SJSA1 (cell line): ENCODE results near the gene SPAST. TPM values are rescaled to one million over a fixed set of nuclear protein-coding genes. Genes with fewer than 3 reads are reported as not detected.
"Not testable (repeated sequence)": the region's sequence is repeated elsewhere in the genome, so short reads cannot be mapped to it uniquely, and the experiment has no call there.

ENCODE experiments used
- DNase-seq, 2 experiments: peaks; one replicate each; pipeline ENCODE4 v3.0.0-alpha.2; 2015 to 2020; ENCODE audit warnings: low spot score in 2 of 2, low read depth in 1 of 2
- H3K27ac ChIP-seq: fragments of 250-450 bp; sonication (Bioruptor Pico); 2 replicates; pipeline ENCODE4 v1.5.1; 2020; ENCODE audit warnings: mild to moderate bottlenecking, moderate library complexity
- H3K27me3 ChIP-seq: fragments of 250-450 bp; sonication (Bioruptor Pico); replicated peaks from 2 replicates; pipeline ENCODE4 v1.5.1; 2020; ENCODE audit warnings: mild to moderate bottlenecking, moderate library complexity
- H3K36me3 ChIP-seq: fragments of 250-450 bp; sonication (Bioruptor Pico); 2 replicates; pipeline ENCODE4 v1.5.1; 2020; ENCODE audit warnings: mild to moderate bottlenecking
- H3K4me1 ChIP-seq: fragments of 250-450 bp; sonication (Bioruptor Pico); replicated peaks from 2 replicates; pipeline ENCODE4 v1.6.1; 2021; ENCODE audit warnings: mild to moderate bottlenecking
- H3K4me3 ChIP-seq: fragments of 250-450 bp; sonication (Bioruptor Pico); 2 replicates; pipeline ENCODE4 v1.5.1; 2020; ENCODE audit warnings: mild to moderate bottlenecking
- H3K9me3 ChIP-seq: fragments of 250-450 bp; sonication (Bioruptor Pico); replicated peaks from 2 replicates; pipeline ENCODE4 v1.5.1; 2020; ENCODE audit warnings: mild to moderate bottlenecking
- total RNA-seq: library from RNA; depleted of rRNA; stranded (reverse); fragments of >200 nt; shearing (Covaris generic); gene quantifications from 2 replicates; pipeline ENCODE4 v1.2.3, GENCODE V29; 2014

Gene SPAST
- total RNA-seq, 1 experiment from 2014 or later, result 16.7 TPM

GRCh38 chr2:32064713-32065112, 1.4 kb downstream of the SPAST start:
- H3K36me3 ChIP-seq, result peaks cover 4% of the 10 kb centered on the region; the same call in 1 of the 2 replicates
- H3K9me3 ChIP-seq, result no peaks in the 10 kb centered on the region
- DNase-seq, result no peak
- no peaks in the 10 kb centered on the region for H3K27me3 ChIP-seq
- H3K4me1 ChIP-seq, result no peaks in the 10 kb centered on the region; the same call in 1 of the 2 replicates
- no peak overlapping the region for H3K27ac ChIP-seq
- H3K4me3 ChIP-seq, result peak overlapping the region; percentile 71

GRCh38 chr2:32067549-32067948, 4.2 kb downstream of the SPAST start:
- H3K36me3 ChIP-seq, result peaks cover 4% of the 10 kb centered on the region; the same call in 1 of the 2 replicates
- DNase-seq, result no peak
- no peaks in the 10 kb centered on the region for H3K9me3 ChIP-seq
- H3K27me3 ChIP-seq, result no peaks in the 10 kb centered on the region
- no peak overlapping the region for H3K4me3 ChIP-seq
- H3K27ac ChIP-seq, result no peak overlapping the region
- no peaks in the 10 kb centered on the region; the same call in 1 of the 2 replicates for H3K4me1 ChIP-seq

GRCh38 chr2:32074134-32074506, 10.8 kb downstream of the SPAST start:
- no peak overlapping the region for H3K4me3 ChIP-seq
- DNase-seq, result no peak
- H3K9me3 ChIP-seq, result no peaks in the 10 kb centered on the region
- no peaks in the 10 kb centered on the region; the same call in 1 of the 2 replicates for H3K36me3 ChIP-seq
- no peaks in the 10 kb centered on the region for H3K4me1 ChIP-seq
- no peak overlapping the region for H3K27ac ChIP-seq
- no peaks in the 10 kb centered on the region for H3K27me3 ChIP-seq

DNA sequence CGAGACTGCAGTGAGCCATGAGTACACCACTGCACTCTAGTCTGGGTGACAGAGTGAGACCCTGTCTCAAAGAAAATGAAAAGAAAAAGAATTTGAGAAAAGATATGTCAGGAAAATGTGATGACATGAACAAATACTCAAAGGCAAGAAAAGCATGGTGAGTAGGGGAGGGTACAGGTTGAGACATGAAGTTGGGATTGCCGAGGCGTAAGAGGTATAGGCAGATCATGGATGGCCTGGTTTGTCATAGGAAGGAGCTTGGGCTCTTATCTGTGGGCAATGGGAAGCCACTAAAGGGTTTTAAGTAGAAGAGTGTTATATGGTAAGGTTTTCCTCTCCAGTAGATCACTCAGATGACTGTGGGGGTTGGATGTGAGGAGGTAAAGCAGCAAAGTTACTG, 32.3 kb downstream of the SPAST start:
- Histone ChIP-seq H3K4me1 (no peaks in the 10 kb centered on the region), H3K27me3 (no peaks in the 10 kb centered on the region), H3K36me3 (no peaks in the 10 kb centered on the region), H3K27ac (no peak overlapping the region), H3K4me3 (no peak overlapping the region), H3K9me3 (no peaks in the 10 kb centered on the region)
- no peak for DNase-seq

- no peaks in the 10 kb centered on the region for H3K27me3 ChIP-seq
- no peak overlapping the region for H3K4me3 ChIP-seq
- DNase-seq, result no peak
- no peaks in the 10 kb centered on the region for H3K9me3 ChIP-seq
- no peak overlapping the region for H3K27ac ChIP-seq
- H3K4me1 ChIP-seq, result no peaks in the 10 kb centered on the region
- H3K36me3 ChIP-seq, result peaks cover 3% of the 10 kb centered on the region; the same call in 1 of the 2 replicates
Measured at GRCh38 chr2:32108111-32108510, 44.8 kb downstream of the SPAST start.

GRCh38 chr2:32118055-32118454, 54.7 kb downstream of the SPAST start:
- Histone ChIP-seq H3K4me1 (no peaks in the 10 kb centered on the region), H3K4me3 (no peak overlapping the region), H3K27ac (no peak overlapping the region), H3K9me3 (no peaks in the 10 kb centered on the region), H3K36me3 (no peaks in the 10 kb centered on the region), H3K27me3 (no peaks in the 10 kb centered on the region)
- no peak for DNase-seq

DNA sequence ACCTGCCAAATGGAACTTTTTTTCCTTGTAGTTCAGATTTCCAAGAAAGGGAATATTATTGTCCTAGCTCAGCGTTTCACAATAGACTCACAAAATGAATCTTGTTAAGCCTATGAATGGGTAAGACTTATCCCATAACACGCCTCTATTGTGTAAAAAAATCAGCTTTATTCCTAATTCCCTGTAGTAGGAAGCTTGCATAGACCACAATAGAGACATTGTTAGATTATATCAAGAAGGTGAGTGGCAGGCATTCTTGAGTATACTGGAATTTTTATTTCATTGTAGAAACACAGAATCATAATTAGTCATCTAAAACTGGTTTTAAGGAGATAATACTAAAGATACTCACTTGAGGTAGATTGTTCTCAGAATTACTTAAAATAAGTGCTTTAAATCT, 55.8 kb downstream of the SPAST start:
- no peaks in the 10 kb centered on the region for H3K27me3 ChIP-seq
- H3K27ac ChIP-seq, result no peak overlapping the region
- no peaks in the 10 kb centered on the region for H3K9me3 ChIP-seq
- DNase-seq, result no peak
- no peaks in the 10 kb centered on the region for H3K36me3 ChIP-seq
- no peaks in the 10 kb centered on the region for H3K4me1 ChIP-seq
- no peak overlapping the region for H3K4me3 ChIP-seq

- Histone ChIP-seq H3K9me3 (no peaks in the 10 kb centered on the region), H3K36me3 (peaks cover 10% of the 10 kb centered on the region; the same call in 1 of the 2 replicates), H3K27ac (no peak overlapping the region), H3K27me3 (no peaks in the 10 kb centered on the region), H3K4me1 (no peaks in the 10 kb centered on the region), H3K4me3 (no peak overlapping the region)
- DNase-seq, result no peak
Measured at GRCh38 chr2:32124660-32125059, 61.3 kb downstream of the SPAST start.

- Histone ChIP-seq H3K36me3 (peaks cover 14% of the 10 kb centered on the region; the same call in 1 of the 2 replicates), H3K9me3 (no peaks in the 10 kb centered on the region), H3K4me1 (no peaks in the 10 kb centered on the region), H3K27ac (no peak overlapping the region), H3K27me3 (no peaks in the 10 kb centered on the region), H3K4me3 (no peak overlapping the region)
- no peak for DNase-seq
Measured at GRCh38 chr2:32128636-32129035, 65.3 kb downstream of the SPAST start.

DNA sequence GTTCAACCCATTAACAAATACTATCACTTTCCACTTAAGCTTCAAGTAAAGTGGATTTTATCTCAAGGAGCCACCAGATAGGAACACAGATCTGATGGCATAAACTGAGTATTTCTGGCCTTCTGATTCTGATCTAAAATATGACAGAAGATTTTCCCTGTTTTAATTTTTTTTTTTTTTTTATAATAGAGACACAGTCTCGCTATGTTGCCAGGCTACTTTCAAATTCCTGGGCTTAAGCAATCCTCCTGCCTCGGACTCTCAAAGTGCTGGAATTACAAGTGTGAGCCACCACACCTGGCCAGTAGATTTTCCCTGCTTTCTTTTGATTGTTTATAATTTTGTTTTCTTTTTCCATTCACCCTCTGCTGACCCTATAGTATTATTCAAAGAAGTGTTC, 65.7 kb downstream of the SPAST start:
- no peak for DNase-seq
- Histone ChIP-seq H3K9me3 (no peaks in the 10 kb centered on the region), H3K36me3 (peaks cover 14% of the 10 kb centered on the region; the same call in 1 of the 2 replicates), H3K4me1 (no peaks in the 10 kb centered on the region), H3K27ac (no peak overlapping the region), H3K4me3 (no peak overlapping the region), H3K27me3 (no peaks in the 10 kb centered on the region)

DNA sequence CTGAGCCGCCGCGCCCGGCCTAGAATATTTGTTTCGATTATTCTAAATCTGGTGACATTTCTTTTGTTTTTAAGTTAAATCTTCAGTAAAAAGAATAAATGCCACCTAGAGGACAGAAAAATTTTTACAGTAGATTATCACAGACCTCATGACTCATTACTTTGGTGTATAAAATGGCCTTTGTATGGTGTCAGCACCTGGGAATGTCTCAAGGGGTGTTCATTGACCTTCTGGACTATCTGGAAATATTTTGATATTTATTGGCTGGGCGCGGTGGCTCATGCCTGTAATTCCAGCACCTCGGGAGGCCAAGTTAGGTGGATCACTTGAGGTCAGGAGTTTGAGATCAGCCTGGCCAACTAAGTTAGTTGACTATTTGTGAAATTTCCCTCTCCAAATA, 72.1 kb downstream of the SPAST start:
- Histone ChIP-seq H3K9me3 (no peaks in the 10 kb centered on the region), H3K4me1 (0 out of 2 replicates have a peak, but pooled peaks cover 4% of the 10 kb centered on the region), H3K27ac (no peak overlapping the region), H3K36me3 (0 out of 2 replicates have a peak, but pooled peaks cover 4% of the 10 kb centered on the region), H3K27me3 (no peaks in the 10 kb centered on the region), H3K4me3 (no peak overlapping the region)
- DNase-seq, result peak; percentile 53 to 63

DNA sequence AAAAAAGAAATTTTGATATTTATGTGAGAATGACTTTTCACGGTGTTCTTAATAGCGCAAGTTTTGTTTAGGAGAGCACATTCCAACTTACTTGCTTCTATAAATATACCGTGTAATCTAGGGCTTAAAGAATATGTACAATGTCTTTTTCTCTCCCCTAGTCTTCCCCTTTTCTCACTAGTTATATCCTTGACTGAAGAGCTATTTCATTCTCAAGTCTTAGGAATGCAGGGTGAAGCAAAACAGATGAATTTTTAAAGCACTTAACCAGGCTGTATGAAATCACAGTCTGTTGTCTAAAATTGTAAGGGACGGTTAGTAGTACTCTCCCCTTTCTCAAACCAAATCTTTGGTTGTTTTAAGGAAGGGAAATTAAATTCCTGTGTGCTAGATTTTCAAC, 72.7 kb downstream of the SPAST start:
- peak in 1 of 2 experiments; percentile 9 for DNase-seq
- Histone ChIP-seq H3K9me3 (no peaks in the 10 kb centered on the region), H3K27me3 (no peaks in the 10 kb centered on the region), H3K4me1 (0 out of 2 replicates have a peak, but pooled peaks cover 4% of the 10 kb centered on the region), H3K27ac (no peak overlapping the region), H3K4me3 (no peak overlapping the region), H3K36me3 (no peaks in the 10 kb centered on the region)

DNA sequence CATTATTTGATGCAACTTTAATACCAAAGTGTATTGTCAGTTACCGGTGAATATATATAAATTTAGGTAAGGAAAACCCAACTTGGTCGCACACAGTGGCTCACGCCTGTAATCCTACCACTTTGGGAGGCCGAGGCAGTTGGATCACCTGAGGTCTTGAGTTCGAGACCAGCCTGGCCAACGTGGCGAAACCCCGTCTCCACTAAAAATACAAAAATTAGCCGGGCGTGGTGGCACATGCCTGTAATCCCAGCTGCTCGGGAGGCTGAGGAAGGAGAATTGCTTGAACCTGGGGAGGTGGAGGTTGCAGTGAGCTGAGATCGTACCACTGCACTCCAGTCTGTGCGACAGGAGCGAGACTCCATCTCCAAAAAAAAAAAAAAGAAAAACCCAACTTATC, 88.2 kb downstream of the SPAST start:
- H3K36me3 ChIP-seq, DNase-seq, H3K27ac ChIP-seq, H3K4me3 ChIP-seq, H3K4me1 ChIP-seq, H3K27me3 ChIP-seq, H3K9me3 ChIP-seq: not testable (repeated sequence)

DNA sequence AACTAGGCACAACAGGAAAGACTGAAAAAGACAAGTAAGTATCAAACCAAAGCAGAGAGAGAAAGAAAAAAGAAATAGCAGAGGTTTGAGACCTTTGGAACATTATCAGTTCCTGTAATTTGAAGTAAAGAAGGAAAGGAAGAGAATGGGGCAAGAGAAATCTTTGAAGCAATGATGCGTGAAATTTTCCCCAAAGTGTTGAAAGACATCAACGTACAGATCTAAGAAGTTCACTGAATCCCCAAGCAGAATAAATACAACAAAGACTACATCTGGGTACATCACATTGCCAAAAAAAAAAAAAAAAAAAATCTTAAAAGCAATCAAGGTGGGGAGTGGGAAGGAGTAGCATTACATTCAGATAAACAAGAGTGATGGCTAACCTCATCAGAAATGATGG, 96.3 kb downstream of the SPAST start:
- no peaks in the 10 kb centered on the region for H3K9me3 ChIP-seq
- no peak overlapping the region for H3K27ac ChIP-seq
- DNase-seq, result no peak
- H3K36me3 ChIP-seq, result peaks cover under 1% of the 10 kb centered on the region; the same call in 1 of the 2 replicates
- H3K4me3 ChIP-seq, result no peak overlapping the region
- H3K4me1 ChIP-seq, result peaks cover 2% of the 10 kb centered on the region; the same call in 1 of the 2 replicates
- no peaks in the 10 kb centered on the region for H3K27me3 ChIP-seq

- H3K4me1 ChIP-seq, result no peaks in the 10 kb centered on the region; the same call in 1 of the 2 replicates
- no peak for DNase-seq
- no peak overlapping the region for H3K27ac ChIP-seq
- no peaks in the 10 kb centered on the region for H3K36me3 ChIP-seq
- H3K9me3 ChIP-seq, result no peaks in the 10 kb centered on the region
- H3K27me3 ChIP-seq, result no peaks in the 10 kb centered on the region
- no peak overlapping the region for H3K4me3 ChIP-seq
Measured at GRCh38 chr2:32161296-32161695, 97.9 kb downstream of the SPAST start.
